Esophagus muscularis mucosa (tissue), 4 donors: Measurements from ENCODE around the gene ZNF576.

Experiments used
- CTCF ChIP-seq, 3 experiments: fragments of 200-600 bp in 2 of 3; fragments of 450-650 bp in 1 of 3; sonication (generic) in 2 of 3; IDR thresholded peaks; one replicate each; pipeline ENCODE4 v1.5.1; 2017 to 2019; ENCODE audit warnings: antibody characterized with exemption in 3 of 3, mild to moderate bottlenecking in 2 of 3, moderate library complexity in 1 of 3
- EP300 ChIP-seq: sonication (generic); formaldehyde crosslinking; IDR thresholded peaks from one replicate; pipeline ENCODE4 v1.6.1; 2017; ENCODE audit warnings: antibody characterized with exemption
- POLR2A ChIP-seq: fragments of 450-650 bp; IDR thresholded peaks from one replicate; pipeline ENCODE4 v1.6.1; 2017; ENCODE audit warnings: antibody characterized with exemption, moderate library complexity, mild to moderate bottlenecking, low read depth

DNA sequence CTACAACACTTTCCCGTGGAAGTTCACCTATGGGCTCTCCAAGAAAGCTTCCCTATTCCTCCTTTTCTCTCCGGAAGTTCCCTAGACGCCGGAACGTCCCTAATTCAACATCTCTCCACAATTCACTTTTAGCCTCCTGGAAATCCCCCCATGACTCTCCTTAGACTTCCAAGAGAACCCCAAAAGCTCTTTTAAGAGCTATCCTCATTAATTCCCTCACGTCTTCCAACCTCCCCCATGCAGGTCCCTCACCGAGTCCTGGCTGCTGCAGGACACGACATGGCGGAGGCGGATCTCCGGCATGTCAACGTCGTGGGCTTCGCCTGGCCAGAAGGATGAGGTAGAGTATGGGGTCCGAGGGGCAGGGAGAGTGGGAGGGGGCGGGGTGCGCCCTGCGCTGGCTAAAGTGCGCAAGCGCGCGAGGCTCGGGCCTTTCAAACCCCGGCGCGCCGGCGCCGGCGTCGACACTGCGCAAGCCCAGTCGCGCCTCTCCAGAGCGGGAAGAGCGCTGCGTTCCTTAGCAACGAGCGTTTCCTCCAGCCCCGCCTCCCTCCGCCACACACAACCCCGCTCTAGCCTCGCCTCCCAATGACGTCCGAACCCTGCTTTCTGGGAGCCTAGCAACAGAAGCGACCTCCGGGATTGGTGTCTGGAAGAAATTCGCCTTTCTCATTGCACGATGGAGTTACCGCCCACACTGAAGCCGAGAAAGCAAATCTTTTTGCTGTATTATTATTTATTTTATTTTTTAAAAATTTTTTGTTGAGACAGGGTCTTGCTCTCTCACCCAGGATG lies 21.0 kb upstream of the ZNF576 start, which contains the start of the genes PINLYP and XRCC1:
- TF ChIP-seq POLR2A (peak; percentile 51), CTCF (IDR thresholded peaks at IDR 0.05) (no peak), EP300 (no peak)
